ENCODE data around the gene SLC39A2.

DNA sequence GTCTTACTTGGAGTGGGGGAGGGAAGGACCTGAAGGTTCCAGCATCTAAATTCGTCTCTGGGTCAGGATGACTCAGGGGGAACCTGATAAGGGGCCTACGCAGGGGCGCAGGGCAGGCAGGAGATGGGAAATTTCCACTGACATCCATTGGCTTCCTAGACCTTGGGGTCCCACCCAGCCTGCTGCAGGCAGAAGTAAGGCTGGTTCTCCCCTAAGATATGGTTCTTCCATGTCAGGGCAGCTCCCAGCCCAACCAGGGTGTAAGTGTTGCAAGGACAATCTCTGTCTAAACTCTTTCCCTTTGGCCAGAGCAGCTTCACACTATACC, 27.9 kb downstream of the SLC39A2 start:
- TF ChIP-seq CTCF (conservative IDR thresholded peaks at IDR 0.05; ENCODE audit: low read depth in 2 of 2) (no peak), EZH2 (IDR thresholded peaks at IDR 0.05; ENCODE audit: low read depth, unreplicated experiment) (no peak), POLR2AphosphoS5 (IDR thresholded peaks at IDR 0.05; ENCODE audit: low read depth) (no peak), EZH2phosphoT487 (IDR thresholded peaks at IDR 0.05; ENCODE audit: unreplicated experiment) (no peak), NANOG (IDR thresholded peaks at IDR 0.05; ENCODE audit: borderline replicate concordance) (no peak), CREB1 (CRISPR knock-in tag; IDR thresholded peaks at IDR 0.05; ENCODE audit: low read depth) (no peak)
